ENCODE measurements around the gene WWP2.
"Not testable (repeated sequence)": the region's sequence is repeated elsewhere in the genome, so short reads cannot be mapped to it uniquely, and the experiment has no call there.

DNA sequence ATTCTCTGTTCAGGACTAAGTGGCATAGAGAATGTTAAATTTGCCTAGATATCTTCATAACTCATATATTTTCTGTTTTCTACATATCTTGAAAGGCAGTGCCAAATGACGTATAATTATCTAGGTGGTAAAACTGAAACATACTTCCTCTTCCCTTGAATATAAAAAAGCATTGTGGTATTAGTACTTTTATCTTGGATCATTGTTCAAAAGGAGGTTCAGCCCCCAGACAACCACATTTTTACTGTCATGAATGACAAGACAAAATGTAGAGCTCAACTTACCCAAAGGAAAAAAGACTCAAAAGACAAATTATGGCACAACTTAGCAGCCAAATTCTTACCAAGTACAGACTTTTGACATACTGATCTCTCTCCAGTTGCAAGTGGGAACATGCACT is 223.1 kb downstream of the WWP2 start:
- TF ChIP-seq EZH2phosphoT487 (IDR thresholded peaks at IDR 0.05; ENCODE audit: insufficient read depth, low read depth); EZH2 (IDR thresholded peaks at IDR 0.05; ENCODE audit: insufficient read depth, poor library complexity, severe bottlenecking): not testable (repeated sequence)
